Astrocyte (in vitro differentiated cells and primary cell): ENCODE measurements around the gene FAT1. TPM values are rescaled to one million over a fixed set of nuclear protein-coding genes. Genes with fewer than 3 reads are reported as not detected.
A peak's percentile ranks its signal among the peaks of the same experiment; 100 is the strongest.

ENCODE experiments used
- DNase-seq: peaks from one replicate; pipeline ENCODE4 v3.0.0-alpha.2; 2010; ENCODE audit warnings: low read depth
- FAIRE-seq: peaks from 2 replicates; lab custom pipeline; 2011; peaks lifted over from hg19 to GRCh38; lab: Jason Lieb, UNC
- H2AFZ ChIP-seq: 2 replicates; pipeline ENCODE4 v1.6.0; 2012; ENCODE audit warnings: low read depth, low read length, inconsistent platforms
- H3K27ac ChIP-seq: 2 replicates; pipeline ENCODE4 v1.5.1; 2011; ENCODE audit warnings: low read depth, low read length, inconsistent platforms
- H3K27me3 ChIP-seq: 2 replicates; pipeline ENCODE4 v1.6.0; 2011; ENCODE audit warnings: low read length, inconsistent platforms; ENCODE audit not compliant: insufficient read depth
- H3K36me3 ChIP-seq: 2 replicates; pipeline ENCODE4 v1.5.1; 2011; ENCODE audit warnings: low read length, inconsistent platforms; ENCODE audit not compliant: insufficient read depth
- H3K4me1 ChIP-seq: 2 replicates; pipeline ENCODE4 v1.5.1; 2011; ENCODE audit warnings: low read length, inconsistent platforms; ENCODE audit not compliant: insufficient read depth
- H3K4me2 ChIP-seq: 2 replicates; pipeline ENCODE4 v1.6.0; 2012; ENCODE audit warnings: low read length, inconsistent platforms
- H3K4me3 ChIP-seq: 2 replicates; pipeline ENCODE4 v1.5.1; 2011; ENCODE audit warnings: low read depth, mild to moderate bottlenecking, low read length, inconsistent platforms; ENCODE audit not compliant: insufficient read depth
- H3K79me2 ChIP-seq: 2 replicates; pipeline ENCODE4 v1.6.0; 2012; ENCODE audit warnings: mild to moderate bottlenecking, low read length, inconsistent platforms; ENCODE audit not compliant: insufficient read depth
- H3K9ac ChIP-seq: 2 replicates; pipeline ENCODE4 v1.6.0; 2012; ENCODE audit warnings: mild to moderate bottlenecking, low read length, inconsistent platforms
- H3K9me3 ChIP-seq: 2 replicates; pipeline ENCODE4 v1.5.1; 2012; ENCODE audit warnings: low read depth, mild to moderate bottlenecking, low read length, inconsistent platforms; ENCODE audit not compliant: insufficient read depth
- H4K20me1 ChIP-seq: 2 replicates; pipeline ENCODE4 v1.6.0; 2012; ENCODE audit warnings: low read length, inconsistent platforms; ENCODE audit not compliant: insufficient read depth
- H3K27ac Mint-ChIP-seq: one replicate; pipeline ENCODE4 v1.8.0; 2021; ENCODE audit warnings: mild to moderate bottlenecking, mixed read lengths; ENCODE audit not compliant: unreplicated experiment
- H3K27me3 Mint-ChIP-seq: one replicate; pipeline ENCODE4 v1.8.0; 2021; ENCODE audit warnings: low read depth, mixed read lengths; ENCODE audit not compliant: unreplicated experiment
- H3K36me3 Mint-ChIP-seq: one replicate; pipeline ENCODE4 v1.8.0; 2021; ENCODE audit warnings: low read depth, mixed read lengths; ENCODE audit not compliant: unreplicated experiment
- H3K4me1 Mint-ChIP-seq: one replicate; pipeline ENCODE4 v1.8.0; 2021; ENCODE audit warnings: low read depth, mixed read lengths; ENCODE audit not compliant: unreplicated experiment
- H3K4me3 Mint-ChIP-seq: one replicate; pipeline ENCODE4 v1.8.0; 2021; ENCODE audit warnings: mild to moderate bottlenecking, moderate library complexity, mixed read lengths; ENCODE audit not compliant: unreplicated experiment
- H3K9me3 Mint-ChIP-seq: one replicate; pipeline ENCODE4 v1.8.0; 2021; ENCODE audit warnings: mild to moderate bottlenecking, mixed read lengths; ENCODE audit not compliant: unreplicated experiment
- EZH2 ChIP-seq: IDR thresholded peaks from 2 replicates; pipeline ENCODE4 v1.6.1; 2012; ENCODE audit warnings: mild to moderate bottlenecking, low read length, inconsistent platforms; ENCODE audit not compliant: insufficient read depth
- total RNA-seq: library from RNA; stranded (reverse); gene quantifications from 2 replicates; pipeline ENCODE4 v1.2.1, GENCODE V29; 2021
- TF ChIP-seq, protein P1 (sequence below): IDR thresholded peaks from 2 replicates; pipeline ENCODE4 v1.5.1; 2011; ENCODE audit warnings: low read depth, mild to moderate bottlenecking, inconsistent platforms, low read length, moderate library complexity; ENCODE audit not compliant: insufficient read depth

Gene FAT1
- total RNA-seq, 1 donor from 2014 or later, result 590 TPM

DNA sequence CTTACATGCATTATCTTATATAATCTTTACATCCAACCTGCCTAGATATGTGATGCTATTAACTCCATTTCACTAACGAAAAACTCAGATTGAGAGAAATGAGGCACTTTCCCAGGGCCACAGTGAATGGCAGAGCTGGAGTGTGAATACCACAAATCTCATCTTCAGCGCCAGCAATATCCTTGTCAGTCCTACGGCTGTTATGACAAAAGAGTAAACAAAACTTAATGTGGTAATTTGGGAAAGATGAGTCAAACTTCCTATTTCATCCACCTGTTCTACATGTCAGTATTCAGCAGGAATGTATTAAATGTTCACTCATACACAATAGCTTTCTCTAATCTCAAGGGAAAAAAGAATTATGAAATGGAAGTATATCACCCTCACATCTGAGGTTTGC, 56.9 kb downstream of the FAT1 start:
- Histone ChIP-seq H2AFZ (no peak overlapping the region), H3K27me3 (no peaks in the 10 kb centered on the region), H3K79me2 (peaks cover 84% of the 10 kb centered on the region), H3K4me2 (no peak overlapping the region), H3K4me3 (no peak overlapping the region), H3K9me3 (no peaks in the 10 kb centered on the region), H3K27ac (no peak overlapping the region), H4K20me1 (peaks cover 74% of the 10 kb centered on the region), H3K4me1 (peaks cover 9% of the 10 kb centered on the region), H3K36me3 (peaks cover 13% of the 10 kb centered on the region), H3K9ac (no peak overlapping the region)
- H3K27ac Mint-ChIP-seq, result peak overlapping the region; percentile 26
- DNase-seq, result no peak
- TF ChIP-seq, protein P1, sequence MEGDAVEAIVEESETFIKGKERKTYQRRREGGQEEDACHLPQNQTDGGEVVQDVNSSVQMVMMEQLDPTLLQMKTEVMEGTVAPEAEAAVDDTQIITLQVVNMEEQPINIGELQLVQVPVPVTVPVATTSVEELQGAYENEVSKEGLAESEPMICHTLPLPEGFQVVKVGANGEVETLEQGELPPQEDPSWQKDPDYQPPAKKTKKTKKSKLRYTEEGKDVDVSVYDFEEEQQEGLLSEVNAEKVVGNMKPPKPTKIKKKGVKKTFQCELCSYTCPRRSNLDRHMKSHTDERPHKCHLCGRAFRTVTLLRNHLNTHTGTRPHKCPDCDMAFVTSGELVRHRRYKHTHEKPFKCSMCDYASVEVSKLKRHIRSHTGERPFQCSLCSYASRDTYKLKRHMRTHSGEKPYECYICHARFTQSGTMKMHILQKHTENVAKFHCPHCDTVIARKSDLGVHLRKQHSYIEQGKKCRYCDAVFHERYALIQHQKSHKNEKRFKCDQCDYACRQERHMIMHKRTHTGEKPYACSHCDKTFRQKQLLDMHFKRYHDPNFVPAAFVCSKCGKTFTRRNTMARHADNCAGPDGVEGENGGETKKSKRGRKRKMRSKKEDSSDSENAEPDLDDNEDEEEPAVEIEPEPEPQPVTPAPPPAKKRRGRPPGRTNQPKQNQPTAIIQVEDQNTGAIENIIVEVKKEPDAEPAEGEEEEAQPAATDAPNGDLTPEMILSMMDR, result no peak
- TF ChIP-seq EZH2, result no peak
- H3K4me3 Mint-ChIP-seq, result peak overlapping the region; percentile 27
- FAIRE-seq, result no peak
- H3K9me3 Mint-ChIP-seq, result no peaks in the 10 kb centered on the region
- H3K36me3 Mint-ChIP-seq, result peaks cover 23% of the 10 kb centered on the region
- peaks cover 38% of the 10 kb centered on the region for H3K4me1 Mint-ChIP-seq
- H3K27me3 Mint-ChIP-seq, result no peaks in the 10 kb centered on the region

DNA sequence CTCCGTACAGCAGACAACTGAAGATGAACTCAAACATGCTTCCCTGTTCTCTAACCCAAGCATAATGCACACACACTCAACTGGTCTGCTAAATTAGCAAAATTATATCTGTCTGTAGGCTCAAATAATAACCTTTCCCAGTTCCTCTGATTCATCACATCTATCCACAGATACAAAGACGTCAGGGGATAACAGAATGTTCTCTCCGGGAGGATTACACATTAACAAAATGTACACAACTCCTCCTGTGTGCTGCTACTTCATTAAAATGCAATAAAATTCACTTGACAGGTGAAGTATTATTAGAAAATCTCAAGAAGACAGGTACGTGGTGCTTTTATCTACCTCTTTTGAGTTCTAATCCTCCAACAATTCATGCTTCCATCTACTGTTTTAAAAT, 57.4 kb downstream of the FAT1 start:
- H4K20me1 ChIP-seq, result peaks cover 79% of the 10 kb centered on the region
- H3K27ac ChIP-seq, result no peak overlapping the region
- no peak for FAIRE-seq
- H3K4me1 ChIP-seq, result peaks cover 9% of the 10 kb centered on the region
- peaks cover 84% of the 10 kb centered on the region for H3K79me2 ChIP-seq
- Mint-ChIP-seq H3K27me3 (no peaks in the 10 kb centered on the region), H3K36me3 (peaks cover 27% of the 10 kb centered on the region), H3K4me3 (no peak overlapping the region), H3K9me3 (no peaks in the 10 kb centered on the region), H3K4me1 (peaks cover 36% of the 10 kb centered on the region), H3K27ac (no peak overlapping the region)
- no peaks in the 10 kb centered on the region for H3K9me3 ChIP-seq
- no peak overlapping the region for H3K4me2 ChIP-seq
- H3K9ac ChIP-seq, result no peak overlapping the region
- H3K4me3 ChIP-seq, result no peak overlapping the region
- DNase-seq, result no peak
- no peak overlapping the region for H2AFZ ChIP-seq
- peaks cover 17% of the 10 kb centered on the region for H3K36me3 ChIP-seq
- TF ChIP-seq EZH2, result no peak
- TF ChIP-seq, protein P1, result no peak
- H3K27me3 ChIP-seq, result no peaks in the 10 kb centered on the region

DNA sequence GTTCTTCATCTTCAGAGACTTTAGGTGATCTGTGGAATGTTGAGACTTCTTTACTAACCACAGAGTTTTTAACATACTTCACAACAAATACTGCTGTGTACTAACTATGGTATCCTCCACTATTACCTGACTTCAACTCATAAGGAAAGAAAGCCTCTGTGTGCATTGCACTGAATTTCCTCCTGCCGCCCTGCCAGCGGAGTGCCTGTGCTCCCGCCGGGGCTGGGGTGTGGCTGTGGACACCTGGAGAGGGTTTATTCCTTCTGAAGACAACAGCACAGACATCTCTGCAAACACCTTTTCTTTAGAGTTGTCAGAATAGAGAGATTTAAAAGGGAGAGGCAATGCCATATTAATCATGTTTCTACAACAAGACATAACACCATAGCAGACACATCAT, 63.3 kb downstream of the FAT1 start:
- Mint-ChIP-seq H3K27ac (no peak overlapping the region), H3K4me3 (peak overlapping the region; percentile 12), H3K27me3 (no peaks in the 10 kb centered on the region), H3K9me3 (peaks cover 1% of the 10 kb centered on the region), H3K4me1 (peaks cover 14% of the 10 kb centered on the region), H3K36me3 (peaks cover 26% of the 10 kb centered on the region)
- Histone ChIP-seq H3K27ac (no peak overlapping the region), H3K4me2 (no peak overlapping the region), H3K9me3 (no peaks in the 10 kb centered on the region), H3K4me1 (peaks cover 10% of the 10 kb centered on the region), H3K79me2 (peaks cover 82% of the 10 kb centered on the region), H3K9ac (no peak overlapping the region), H3K36me3 (peaks cover 26% of the 10 kb centered on the region), H4K20me1 (peaks cover 88% of the 10 kb centered on the region), H2AFZ (no peak overlapping the region), H3K27me3 (no peaks in the 10 kb centered on the region), H3K4me3 (no peak overlapping the region)
- TF ChIP-seq, protein P1, result no peak
- no peak for TF ChIP-seq EZH2
- FAIRE-seq, result no peak
- no peak for DNase-seq
